ENCODE data around the gene POLR3GL. TPM values are rescaled to one million over a fixed set of nuclear protein-coding genes. Genes with fewer than 3 reads are reported as not detected.
A peak's percentile ranks its signal among the peaks of the same experiment; 100 is the strongest.

The POLR3GL gene
- total and polyA plus RNA-seq, 4 donors, result 12.2 to 42.3 (median 39.8) TPM

GRCh38 chr1:145963265-145964019 is 1.0 kb upstream of the POLR3GL start:
- Histone ChIP-seq H3K36me3 (ENCODE audit: control insufficient read depth, insufficient read depth, low read length) (no peaks in the 10 kb centered on the region), H3K4me1 (ENCODE audit: control insufficient read depth, insufficient read depth, low read length) (peaks cover 42% of the 10 kb centered on the region), H3K27me3 (ENCODE audit: control insufficient read depth, insufficient read depth, low read length) (no peaks in the 10 kb centered on the region), H3K9me3 (ENCODE audit: control insufficient read depth, insufficient read depth, low read length) (peaks cover 5% of the 10 kb centered on the region), H3K4me3 (ENCODE audit: low read depth, low read length) (peak overlapping the region; percentile 64), H3K27ac (ENCODE audit: low read depth, low read length) (peak overlapping the region; percentile 96)
- 29% methylated on average over 3 of the region's 5 CpGs for WGBS (ENCODE audit: insufficient coverage)
- DNase-seq (ENCODE audit: low read depth in 4 of 6, low spot score in 6 of 6), result peak in 2 of 6 donors; percentile 55 to 56

GRCh38 chr1:145965119-145965744 is 742 bp downstream of the POLR3GL start:
- no CpG with 5 or more reads among the region's 5 CpGs for WGBS (ENCODE audit: insufficient coverage)
- Histone ChIP-seq H3K27me3 (ENCODE audit: control insufficient read depth, insufficient read depth, low read length) (no peaks in the 10 kb centered on the region), H3K4me1 (ENCODE audit: control insufficient read depth, insufficient read depth, low read length) (peaks cover 39% of the 10 kb centered on the region), H3K9me3 (ENCODE audit: control insufficient read depth, insufficient read depth, low read length) (peaks cover 5% of the 10 kb centered on the region), H3K27ac (ENCODE audit: low read depth, low read length) (peak overlapping the region; percentile 96), H3K36me3 (ENCODE audit: control insufficient read depth, insufficient read depth, low read length) (no peaks in the 10 kb centered on the region), H3K4me3 (ENCODE audit: low read depth, low read length) (peak overlapping the region; percentile 64)
- no peak for DNase-seq (ENCODE audit: low read depth in 4 of 6, low spot score in 6 of 6)

DNA sequence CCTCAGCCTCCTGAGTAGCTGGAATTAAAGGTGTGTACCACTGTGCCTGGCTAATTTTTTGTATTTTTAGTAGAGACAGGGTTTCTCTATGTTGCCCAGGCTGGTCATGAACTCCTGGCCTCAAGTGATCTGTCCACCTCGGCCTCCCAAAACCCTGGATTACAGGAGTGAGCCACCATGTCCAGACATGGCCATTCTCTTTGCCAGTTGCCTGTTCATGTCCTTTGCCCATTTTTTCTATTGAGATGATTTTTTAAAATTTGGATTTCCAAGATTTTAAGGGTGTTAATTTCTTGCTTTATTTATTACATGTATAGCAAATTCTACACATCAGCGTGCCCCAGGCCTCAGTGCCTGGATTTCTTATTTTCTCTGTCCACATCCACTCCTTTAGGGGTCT is 2.8 kb downstream of the POLR3GL start:
- Histone ChIP-seq H3K9me3 (ENCODE audit: control insufficient read depth, insufficient read depth, low read length) (peaks cover 5% of the 10 kb centered on the region), H3K4me1 (ENCODE audit: control insufficient read depth, insufficient read depth, low read length) (peaks cover 19% of the 10 kb centered on the region), H3K4me3 (ENCODE audit: low read depth, low read length) (no peak overlapping the region), H3K36me3 (ENCODE audit: control insufficient read depth, insufficient read depth, low read length) (no peaks in the 10 kb centered on the region), H3K27ac (ENCODE audit: low read depth, low read length) (no peak overlapping the region), H3K27me3 (ENCODE audit: control insufficient read depth, insufficient read depth, low read length) (no peaks in the 10 kb centered on the region)
- 71% methylated on average over 1 of the region's 2 CpGs for WGBS (ENCODE audit: insufficient coverage)
- no peak for DNase-seq (ENCODE audit: low read depth in 4 of 6, low spot score in 6 of 6)

DNA sequence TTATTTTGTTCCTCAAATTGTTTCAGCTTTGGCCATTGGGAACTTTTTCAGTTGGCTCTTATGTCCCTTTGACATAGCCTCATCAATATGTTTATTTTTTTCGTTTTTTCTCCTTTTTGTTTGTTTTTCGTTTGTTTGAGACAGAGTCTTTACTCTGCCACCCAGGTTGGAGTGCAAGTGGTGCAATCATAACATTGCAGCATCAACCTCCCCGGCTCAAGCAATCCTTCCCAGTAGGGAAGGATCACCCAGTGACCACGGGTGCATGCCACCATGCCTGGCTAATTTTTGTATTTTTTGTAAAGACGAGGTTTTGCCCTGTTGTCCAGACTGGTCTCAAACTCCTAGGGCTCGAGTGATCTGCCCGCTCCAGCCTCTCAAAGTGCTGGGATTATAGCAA is 8.1 kb downstream of the POLR3GL start:
- DNase-seq (ENCODE audit: low read depth in 4 of 6, low spot score in 6 of 6), result no peak
- H3K4me3 ChIP-seq (ENCODE audit: low read depth, low read length), result no peak overlapping the region
- H3K27me3 ChIP-seq (ENCODE audit: control insufficient read depth, insufficient read depth, low read length), result no peaks in the 10 kb centered on the region
- no peak overlapping the region for H3K27ac ChIP-seq (ENCODE audit: low read depth, low read length)
- peaks cover 3% of the 10 kb centered on the region for H3K4me1 ChIP-seq (ENCODE audit: control insufficient read depth, insufficient read depth, low read length)
- H3K36me3 ChIP-seq (ENCODE audit: control insufficient read depth, insufficient read depth, low read length), result peaks cover 2% of the 10 kb centered on the region
- no peaks in the 10 kb centered on the region for H3K9me3 ChIP-seq (ENCODE audit: control insufficient read depth, insufficient read depth, low read length)
- 67% methylated on average over 1 of the region's 7 CpGs for WGBS (ENCODE audit: insufficient coverage)

DNA sequence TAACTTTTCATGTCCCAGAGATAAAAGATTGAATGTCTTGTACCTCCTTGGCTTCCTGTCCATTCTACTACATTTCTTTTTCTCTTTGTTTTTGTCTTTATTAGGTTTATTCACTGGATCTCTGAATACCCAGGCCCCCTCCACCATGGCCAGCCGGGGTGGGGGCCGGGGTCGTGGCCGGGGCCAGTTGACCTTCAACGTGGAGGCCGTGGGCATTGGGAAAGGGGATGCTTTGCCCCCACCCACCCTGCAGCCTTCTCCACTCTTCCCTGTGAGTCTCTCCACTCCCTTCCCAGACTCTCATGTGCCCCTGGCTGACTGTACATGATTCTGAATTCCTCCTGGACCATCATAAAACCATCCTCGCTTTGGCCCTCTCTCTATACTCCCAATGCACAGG is 10.2 kb downstream of the POLR3GL start:
- H3K9me3 ChIP-seq (ENCODE audit: control insufficient read depth, insufficient read depth, low read length), result no peaks in the 10 kb centered on the region
- no peak overlapping the region for H3K27ac ChIP-seq (ENCODE audit: low read depth, low read length)
- peaks cover 2% of the 10 kb centered on the region for H3K36me3 ChIP-seq (ENCODE audit: control insufficient read depth, insufficient read depth, low read length)
- peaks cover 7% of the 10 kb centered on the region for H3K4me1 ChIP-seq (ENCODE audit: control insufficient read depth, insufficient read depth, low read length)
- H3K4me3 ChIP-seq (ENCODE audit: low read depth, low read length), result no peak overlapping the region
- WGBS (ENCODE audit: insufficient coverage), result 80% methylated on average over 6 of the region's 7 CpGs
- DNase-seq (ENCODE audit: low read depth in 4 of 6, low spot score in 6 of 6), result no peak
- H3K27me3 ChIP-seq (ENCODE audit: control insufficient read depth, insufficient read depth, low read length), result no peaks in the 10 kb centered on the region

DNA sequence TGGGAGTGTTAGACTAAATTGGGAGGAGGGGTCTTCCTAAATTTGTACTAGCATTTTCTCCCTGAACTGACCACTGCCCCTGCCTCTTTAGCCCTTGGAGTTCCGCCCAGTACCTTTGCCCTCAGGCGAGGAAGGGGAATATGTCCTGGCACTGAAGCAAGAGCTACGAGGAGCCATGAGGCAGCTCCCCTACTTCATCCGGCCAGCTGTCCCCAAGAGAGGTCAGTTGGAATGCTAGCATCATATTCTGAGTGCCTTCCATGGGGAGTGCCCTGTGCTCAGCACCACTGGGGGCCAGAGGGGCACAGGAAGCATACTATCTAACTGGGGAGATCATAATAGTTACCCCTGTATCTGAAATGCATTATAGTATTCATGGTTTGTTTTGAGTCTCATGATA is 10.7 kb downstream of the POLR3GL start:
- H3K27ac ChIP-seq (ENCODE audit: low read depth, low read length), result no peak overlapping the region
- no peak for DNase-seq (ENCODE audit: low read depth in 4 of 6, low spot score in 6 of 6)
- H3K4me1 ChIP-seq (ENCODE audit: control insufficient read depth, insufficient read depth, low read length), result peaks cover 11% of the 10 kb centered on the region
- peaks cover 2% of the 10 kb centered on the region for H3K36me3 ChIP-seq (ENCODE audit: control insufficient read depth, insufficient read depth, low read length)
- H3K27me3 ChIP-seq (ENCODE audit: control insufficient read depth, insufficient read depth, low read length), result no peaks in the 10 kb centered on the region
- H3K9me3 ChIP-seq (ENCODE audit: control insufficient read depth, insufficient read depth, low read length), result no peaks in the 10 kb centered on the region
- 79% methylated on average over 3 of the region's 4 CpGs for WGBS (ENCODE audit: insufficient coverage)
- no peak overlapping the region for H3K4me3 ChIP-seq (ENCODE audit: low read depth, low read length)

DNA sequence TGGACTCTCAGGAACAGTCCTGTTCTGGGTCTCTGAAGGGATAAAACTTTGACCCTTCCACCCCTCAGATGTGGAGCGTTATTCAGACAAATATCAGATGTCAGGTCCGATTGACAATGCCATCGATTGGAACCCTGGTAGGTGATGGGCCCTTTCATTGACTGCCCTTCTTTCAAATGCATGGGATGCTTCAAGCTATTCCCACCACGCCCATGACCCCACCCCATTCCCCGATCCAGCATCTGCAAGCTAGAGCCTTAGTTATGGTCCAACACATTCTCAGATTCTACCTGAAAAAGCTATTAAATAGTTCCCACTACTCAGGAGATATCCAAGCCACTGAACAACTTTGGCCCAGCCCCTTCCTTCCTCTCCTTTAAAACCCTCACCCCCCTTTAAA is 12.5 kb downstream of the POLR3GL start:
- Histone ChIP-seq H3K27me3 (ENCODE audit: control insufficient read depth, insufficient read depth, low read length) (no peaks in the 10 kb centered on the region), H3K36me3 (ENCODE audit: control insufficient read depth, insufficient read depth, low read length) (peaks cover 2% of the 10 kb centered on the region), H3K27ac (ENCODE audit: low read depth, low read length) (no peak overlapping the region), H3K9me3 (ENCODE audit: control insufficient read depth, insufficient read depth, low read length) (no peaks in the 10 kb centered on the region), H3K4me1 (ENCODE audit: control insufficient read depth, insufficient read depth, low read length) (peaks cover 11% of the 10 kb centered on the region), H3K4me3 (ENCODE audit: low read depth, low read length) (no peak overlapping the region)
- DNase-seq (ENCODE audit: low read depth in 4 of 6, low spot score in 6 of 6), result no peak
- WGBS (ENCODE audit: insufficient coverage), result 82% methylated on average over 5 of the region's 5 CpGs

DNA sequence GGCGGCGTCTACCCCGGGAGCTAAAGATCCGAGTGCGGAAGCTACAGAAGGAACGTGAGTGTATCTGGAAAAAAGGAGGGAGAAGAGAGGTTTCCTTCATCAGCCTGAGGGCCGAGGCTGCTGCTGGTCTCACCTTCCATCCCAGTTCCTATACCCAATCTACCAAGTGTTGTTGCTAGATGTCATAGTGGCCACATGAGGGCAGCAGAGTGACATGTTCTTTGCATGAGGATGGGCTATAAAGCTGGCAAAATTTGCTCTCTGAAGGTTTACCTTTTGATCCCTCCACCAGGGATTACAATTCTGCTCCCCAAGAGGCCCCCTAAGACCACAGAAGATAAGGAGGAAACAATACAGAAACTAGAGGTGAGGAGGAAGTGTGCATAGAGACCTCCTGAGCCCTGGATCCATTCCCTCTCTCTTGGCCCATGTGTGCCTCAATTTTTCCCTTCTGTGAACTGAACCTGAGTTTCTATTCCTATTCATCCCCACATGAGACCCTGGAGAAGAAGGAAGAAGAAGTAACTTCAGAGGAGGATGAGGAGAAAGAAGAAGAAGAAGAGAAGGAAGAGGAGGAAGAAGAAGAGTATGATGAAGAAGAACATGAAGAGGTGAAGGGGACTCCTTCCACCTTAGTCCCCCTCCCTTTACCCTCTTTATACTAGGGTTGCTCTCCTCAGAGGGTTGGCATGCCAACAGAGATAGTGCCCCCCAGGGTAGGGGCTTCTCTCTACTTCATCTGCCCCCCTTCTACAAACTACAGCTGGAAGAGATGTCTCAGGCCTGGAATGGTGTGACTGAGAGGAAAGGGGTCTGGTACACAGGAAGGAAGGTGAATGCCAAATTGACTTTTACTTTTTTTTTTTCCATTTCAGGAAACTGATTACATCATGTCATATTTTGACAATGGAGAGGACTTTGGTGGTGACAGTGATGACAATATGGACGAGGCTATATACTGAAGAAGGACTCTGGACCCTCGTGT is 13.3 kb downstream of the POLR3GL start:
- no peaks in the 10 kb centered on the region for H3K9me3 ChIP-seq (ENCODE audit: control insufficient read depth, insufficient read depth, low read length)
- H3K27ac ChIP-seq (ENCODE audit: low read depth, low read length), result peak overlapping the region; percentile 90
- peaks cover 11% of the 10 kb centered on the region for H3K4me1 ChIP-seq (ENCODE audit: control insufficient read depth, insufficient read depth, low read length)
- H3K4me3 ChIP-seq (ENCODE audit: low read depth, low read length), result no peak overlapping the region
- peak in 2 of 6 donors; percentile 92 to 95 for DNase-seq (ENCODE audit: low read depth in 4 of 6, low spot score in 6 of 6)
- WGBS (ENCODE audit: insufficient coverage), result 6% methylated on average over 3 of the region's 9 CpGs
- H3K27me3 ChIP-seq (ENCODE audit: control insufficient read depth, insufficient read depth, low read length), result no peaks in the 10 kb centered on the region
- H3K36me3 ChIP-seq (ENCODE audit: control insufficient read depth, insufficient read depth, low read length), result peaks cover 2% of the 10 kb centered on the region

GRCh38 chr1:145978471-145978853 is 14.0 kb downstream of the POLR3GL start:
- Histone ChIP-seq H3K4me1 (ENCODE audit: control insufficient read depth, insufficient read depth, low read length) (peaks cover 11% of the 10 kb centered on the region), H3K27ac (ENCODE audit: low read depth, low read length) (peak overlapping the region; percentile 90), H3K4me3 (ENCODE audit: low read depth, low read length) (no peak overlapping the region), H3K36me3 (ENCODE audit: control insufficient read depth, insufficient read depth, low read length) (peaks cover 2% of the 10 kb centered on the region), H3K27me3 (ENCODE audit: control insufficient read depth, insufficient read depth, low read length) (no peaks in the 10 kb centered on the region), H3K9me3 (ENCODE audit: control insufficient read depth, insufficient read depth, low read length) (no peaks in the 10 kb centered on the region)
- no peak for DNase-seq (ENCODE audit: low read depth in 4 of 6, low spot score in 6 of 6)
